T-helper 1 cell treated with Interleukin-12 subunit alpha and Interleukin-12 subunit beta and Interleukin-4 antibody, amounts not matched to agents 30 μg/mL and 1 μg/mL, for 36 hours (primary cell): ENCODE data around the gene RRM2.

Experiments
- H3K27ac Mint-ChIP-seq: one replicate; pipeline ENCODE4 v1.8.0; 2021; ENCODE audit warnings: mild to moderate bottlenecking, mixed read lengths
- H3K27me3 Mint-ChIP-seq: one replicate; pipeline ENCODE4 v1.8.0; 2021; ENCODE audit warnings: low read depth, mixed read lengths
- H3K36me3 Mint-ChIP-seq: one replicate; pipeline ENCODE4 v1.8.0; 2021; ENCODE audit warnings: low read depth, mixed read lengths
- H3K4me1 Mint-ChIP-seq: one replicate; pipeline ENCODE4 v1.8.0; 2021; ENCODE audit warnings: low read depth, mixed read lengths
- H3K4me3 Mint-ChIP-seq: one replicate; pipeline ENCODE4 v1.8.0; 2021; ENCODE audit warnings: mild to moderate bottlenecking, moderate library complexity, mixed read lengths
- H3K9me3 Mint-ChIP-seq: one replicate; pipeline ENCODE4 v1.8.0; 2021; ENCODE audit warnings: mixed read lengths

Gene RRM2

GRCh38 chr2:10122500-10123280, at the start of gene RRM2:
TSS of gene RRM2 (plus strand) at chr2:10122739. CDS start at chr2:10122799, 60 bp downstream.
- H3K4me3 Mint-ChIP-seq: peak within 1 kb of the TSS; percentile 99
- no peaks in the 10 kb centered on the region for H3K27me3 Mint-ChIP-seq
- H3K9me3 Mint-ChIP-seq: no peaks in the 10 kb centered on the region
- peak within 1 kb of the TSS; percentile 92 for H3K27ac Mint-ChIP-seq
- peaks cover 35% of the 10 kb centered on the region for H3K36me3 Mint-ChIP-seq
- H3K4me1 Mint-ChIP-seq: peaks cover 46% of the 10 kb centered on the region

- Mint-ChIP-seq H3K27ac (no peak overlapping the region), H3K4me1 (peaks cover 11% of the 10 kb centered on the region), H3K9me3 (no peaks in the 10 kb centered on the region), H3K4me3 (no peak overlapping the region), H3K27me3 (peaks cover 62% of the 10 kb centered on the region), H3K36me3 (no peaks in the 10 kb centered on the region)
Observed at GRCh38 chr2:10073706-10074105, 48.8 kb upstream of the RRM2 start.

- Mint-ChIP-seq H3K4me3 (no peak overlapping the region), H3K4me1 (peaks cover 17% of the 10 kb centered on the region), H3K27ac (no peak overlapping the region), H3K27me3 (peaks cover 69% of the 10 kb centered on the region), H3K9me3 (no peaks in the 10 kb centered on the region), H3K36me3 (peaks cover 1% of the 10 kb centered on the region)
Observed at GRCh38 chr2:10075101-10075500, 47.4 kb upstream of the RRM2 start.

- no peak overlapping the region for H3K4me3 Mint-ChIP-seq
- H3K27ac Mint-ChIP-seq: no peak overlapping the region
- H3K27me3 Mint-ChIP-seq: peaks cover 69% of the 10 kb centered on the region
- H3K36me3 Mint-ChIP-seq: peaks cover 1% of the 10 kb centered on the region
- peaks cover 17% of the 10 kb centered on the region for H3K4me1 Mint-ChIP-seq
- H3K9me3 Mint-ChIP-seq: no peaks in the 10 kb centered on the region
Observed at GRCh38 chr2:10075571-10076209, 46.8 kb upstream of the RRM2 start.

- H3K4me3 Mint-ChIP-seq: no peak overlapping the region
- no peaks in the 10 kb centered on the region for H3K9me3 Mint-ChIP-seq
- peaks cover 74% of the 10 kb centered on the region for H3K27me3 Mint-ChIP-seq
- no peak overlapping the region for H3K27ac Mint-ChIP-seq
- H3K4me1 Mint-ChIP-seq: peaks cover 25% of the 10 kb centered on the region
- H3K36me3 Mint-ChIP-seq: peaks cover 1% of the 10 kb centered on the region
Observed at GRCh38 chr2:10076511-10076910, 46.0 kb upstream of the RRM2 start.

GRCh38 chr2:10076988-10077527, 45.5 kb upstream of the RRM2 start:
- peaks cover 1% of the 10 kb centered on the region for H3K36me3 Mint-ChIP-seq
- H3K4me1 Mint-ChIP-seq: peaks cover 25% of the 10 kb centered on the region
- H3K27me3 Mint-ChIP-seq: peaks cover 78% of the 10 kb centered on the region
- H3K9me3 Mint-ChIP-seq: no peaks in the 10 kb centered on the region
- H3K4me3 Mint-ChIP-seq: no peak overlapping the region
- no peak overlapping the region for H3K27ac Mint-ChIP-seq

GRCh38 chr2:10078001-10078400, 44.5 kb upstream of the RRM2 start:
- H3K36me3 Mint-ChIP-seq: peaks cover 1% of the 10 kb centered on the region
- H3K4me3 Mint-ChIP-seq: no peak overlapping the region
- peaks cover 25% of the 10 kb centered on the region for H3K4me1 Mint-ChIP-seq
- peaks cover 82% of the 10 kb centered on the region for H3K27me3 Mint-ChIP-seq
- no peaks in the 10 kb centered on the region for H3K9me3 Mint-ChIP-seq
- no peak overlapping the region for H3K27ac Mint-ChIP-seq

- Mint-ChIP-seq H3K27me3 (peaks cover 83% of the 10 kb centered on the region), H3K4me3 (peak overlapping the region; percentile 86), H3K36me3 (peaks cover 1% of the 10 kb centered on the region), H3K9me3 (no peaks in the 10 kb centered on the region), H3K27ac (peak overlapping the region; percentile 42), H3K4me1 (peaks cover 25% of the 10 kb centered on the region)
Observed at GRCh38 chr2:10078704-10079265, 43.8 kb upstream of the RRM2 start.

GRCh38 chr2:10079266-10079869, 43.2 kb upstream of the RRM2 start:
- peaks cover 1% of the 10 kb centered on the region for H3K36me3 Mint-ChIP-seq
- peaks cover 83% of the 10 kb centered on the region for H3K27me3 Mint-ChIP-seq
- H3K4me3 Mint-ChIP-seq: peak overlapping the region; percentile 86
- peaks cover 24% of the 10 kb centered on the region for H3K4me1 Mint-ChIP-seq
- H3K9me3 Mint-ChIP-seq: no peaks in the 10 kb centered on the region
- peak overlapping the region; percentile 42 for H3K27ac Mint-ChIP-seq

GRCh38 chr2:10079870-10080535, 42.5 kb upstream of the RRM2 start, which contains the start of gene CYS1:
TSS of gene CYS1 (minus strand) at chr2:10080411. CDS start at chr2:10080223, 188 bp downstream.
- Mint-ChIP-seq H3K4me3 (peak within 1 kb of the TSS; percentile 86), H3K36me3 (peaks cover 1% of the 10 kb centered on the region), H3K27me3 (peaks cover 84% of the 10 kb centered on the region), H3K27ac (peak within 1 kb of the TSS; percentile 42), H3K9me3 (no peaks in the 10 kb centered on the region), H3K4me1 (peaks cover 27% of the 10 kb centered on the region)

- Mint-ChIP-seq H3K9me3 (no peaks in the 10 kb centered on the region), H3K4me1 (peaks cover 27% of the 10 kb centered on the region), H3K36me3 (peaks cover 1% of the 10 kb centered on the region), H3K27me3 (peaks cover 83% of the 10 kb centered on the region), H3K27ac (peak overlapping the region; percentile 22), H3K4me3 (peak overlapping the region; percentile 74)
Observed at GRCh38 chr2:10080536-10081304, 41.8 kb upstream of the RRM2 start.

GRCh38 chr2:10083046-10083445, 39.5 kb upstream of the RRM2 start:
- no peak overlapping the region for H3K4me3 Mint-ChIP-seq
- peaks cover 1% of the 10 kb centered on the region for H3K36me3 Mint-ChIP-seq
- H3K4me1 Mint-ChIP-seq: peaks cover 22% of the 10 kb centered on the region
- H3K27me3 Mint-ChIP-seq: peaks cover 77% of the 10 kb centered on the region
- no peak overlapping the region for H3K27ac Mint-ChIP-seq
- no peaks in the 10 kb centered on the region for H3K9me3 Mint-ChIP-seq

GRCh38 chr2:10083692-10084211, 38.8 kb upstream of the RRM2 start:
- Mint-ChIP-seq H3K9me3 (no peaks in the 10 kb centered on the region), H3K4me1 (peaks cover 20% of the 10 kb centered on the region), H3K36me3 (peaks cover 1% of the 10 kb centered on the region), H3K4me3 (no peak overlapping the region), H3K27ac (no peak overlapping the region), H3K27me3 (peaks cover 73% of the 10 kb centered on the region)
